T1000 (cell line): ENCODE data around the gene ASXL1.
"Not testable (repeated sequence)": the region's sequence is repeated elsewhere in the genome, so short reads cannot be mapped to it uniquely, and the experiment has no call there.

Source experiments
- DNase-seq: peaks from one replicate; lab custom pipeline; 2025; ENCODE audit warnings: mixed read lengths; lab: John Stamatoyannopoulos, UW

ASXL1 gene

DNA sequence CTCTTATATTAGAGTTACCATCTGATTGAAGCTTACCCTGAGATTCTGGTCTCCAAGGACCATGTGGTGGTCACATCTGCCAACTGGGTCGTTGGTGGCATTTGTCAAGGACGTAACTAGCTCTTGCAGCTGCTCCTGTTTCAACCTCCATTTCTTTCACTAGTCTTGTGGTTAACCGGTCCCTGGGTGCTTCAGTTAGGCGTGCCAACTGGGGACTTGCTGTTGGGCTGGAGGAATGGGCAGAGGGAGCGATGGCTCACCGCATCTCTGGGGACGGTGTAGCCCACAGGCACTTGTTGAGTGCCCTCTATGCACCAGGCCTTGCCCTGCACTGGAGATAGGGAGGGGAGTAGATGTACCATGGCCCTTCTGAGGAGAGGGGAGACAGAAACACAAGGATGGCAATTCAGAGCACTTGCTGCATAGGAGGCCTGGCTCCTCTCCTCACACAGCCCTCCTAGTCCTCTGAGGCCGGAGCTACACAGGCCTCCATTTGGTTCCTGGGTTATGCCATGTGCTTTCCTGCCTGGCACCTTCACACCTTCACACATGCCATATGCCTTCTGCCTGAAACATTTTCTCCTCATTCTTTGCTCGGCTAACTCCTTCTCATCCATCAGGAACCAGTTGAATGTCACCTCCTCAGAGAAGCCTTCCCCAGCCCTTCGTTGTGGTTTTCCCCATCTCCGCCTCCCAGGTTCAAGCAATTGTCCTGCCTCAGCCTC is 20.0 kb upstream of the ASXL1 start:
- no peak for DNase-seq

DNA sequence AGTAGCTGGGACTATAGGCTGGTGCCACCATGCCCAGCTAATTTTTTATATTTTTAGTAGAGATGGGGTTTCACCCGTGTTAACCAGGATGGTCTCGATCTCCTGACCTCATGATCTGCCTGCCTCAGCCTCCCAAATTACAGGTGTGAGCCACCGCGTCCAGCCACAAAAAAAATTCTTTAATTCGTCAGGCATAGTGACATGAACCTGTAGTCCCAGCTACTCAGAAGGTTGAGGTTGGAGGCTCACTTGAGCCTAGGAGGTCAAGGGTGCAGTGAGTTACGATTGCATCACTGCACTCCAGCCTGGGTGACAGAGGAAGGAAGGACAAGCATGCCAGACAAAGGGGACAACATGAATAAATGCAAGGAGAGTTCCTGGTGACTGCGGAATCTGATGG is 19.5 kb upstream of the ASXL1 start:
- DNase-seq: no peak

- DNase-seq: no peak
Measured at GRCh38 chr20:32339116-32339515, 19.0 kb upstream of the ASXL1 start.

GRCh38 chr20:32341053-32341452 is 17.1 kb upstream of the ASXL1 start:
- not testable (repeated sequence) for DNase-seq

GRCh38 chr20:32343439-32343838 is 14.7 kb upstream of the ASXL1 start:
- DNase-seq: peak; percentile 9

DNA sequence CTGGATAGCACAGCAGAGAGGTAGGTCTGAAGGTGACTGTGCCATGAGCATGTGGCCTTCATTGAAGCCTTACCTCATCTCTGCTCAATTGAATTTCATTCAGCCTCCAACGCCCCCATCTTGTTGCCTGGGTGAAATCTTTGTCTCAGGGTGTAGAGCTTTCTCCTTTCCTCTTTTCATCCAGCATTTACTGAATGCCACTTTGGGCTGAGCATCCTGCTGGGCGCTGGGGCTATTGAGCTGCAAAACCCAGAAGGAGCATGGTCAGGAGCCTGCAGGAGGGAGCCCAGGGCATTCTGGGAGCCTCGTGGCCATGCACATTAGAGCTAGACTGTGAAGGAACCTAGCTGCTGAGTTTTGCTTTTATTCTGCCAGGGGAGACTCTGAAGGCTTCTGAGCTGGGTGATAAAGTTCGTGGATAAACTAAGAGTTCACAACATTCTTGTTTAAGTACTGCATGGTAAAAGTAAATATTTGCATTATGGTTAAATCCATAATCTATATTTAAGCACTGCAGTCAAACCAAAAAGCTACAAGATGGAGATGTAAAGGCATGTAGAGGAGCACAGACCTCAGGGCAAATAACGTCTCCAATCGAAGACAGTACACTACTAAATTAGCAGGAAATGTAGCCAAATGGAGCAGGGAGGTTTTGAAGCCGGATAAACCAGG is 13.2 kb upstream of the ASXL1 start:
- no peak for DNase-seq

DNA sequence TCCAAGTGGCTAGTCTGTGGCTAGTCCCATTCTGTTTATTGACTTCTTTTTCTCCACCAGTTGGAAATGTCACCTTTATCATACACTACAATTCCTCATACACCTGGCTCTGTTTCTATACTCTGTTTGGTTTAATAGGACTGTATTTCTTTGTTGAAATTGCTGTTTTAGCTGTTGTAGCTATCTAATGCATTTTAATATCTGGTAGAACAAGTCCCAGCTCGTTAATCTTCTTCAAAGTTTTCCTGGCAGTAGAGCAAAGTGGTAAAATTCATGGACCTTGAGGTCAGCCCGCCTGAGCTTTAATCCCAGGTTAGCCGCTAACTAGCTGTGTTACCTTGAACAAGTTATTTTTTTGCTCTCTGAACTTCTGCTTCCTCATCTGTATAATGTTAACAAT is 9.9 kb upstream of the ASXL1 start:
- DNase-seq: no peak

- DNase-seq: no peak
Measured at GRCh38 chr20:32350421-32350820, 7.7 kb upstream of the ASXL1 start.

DNA sequence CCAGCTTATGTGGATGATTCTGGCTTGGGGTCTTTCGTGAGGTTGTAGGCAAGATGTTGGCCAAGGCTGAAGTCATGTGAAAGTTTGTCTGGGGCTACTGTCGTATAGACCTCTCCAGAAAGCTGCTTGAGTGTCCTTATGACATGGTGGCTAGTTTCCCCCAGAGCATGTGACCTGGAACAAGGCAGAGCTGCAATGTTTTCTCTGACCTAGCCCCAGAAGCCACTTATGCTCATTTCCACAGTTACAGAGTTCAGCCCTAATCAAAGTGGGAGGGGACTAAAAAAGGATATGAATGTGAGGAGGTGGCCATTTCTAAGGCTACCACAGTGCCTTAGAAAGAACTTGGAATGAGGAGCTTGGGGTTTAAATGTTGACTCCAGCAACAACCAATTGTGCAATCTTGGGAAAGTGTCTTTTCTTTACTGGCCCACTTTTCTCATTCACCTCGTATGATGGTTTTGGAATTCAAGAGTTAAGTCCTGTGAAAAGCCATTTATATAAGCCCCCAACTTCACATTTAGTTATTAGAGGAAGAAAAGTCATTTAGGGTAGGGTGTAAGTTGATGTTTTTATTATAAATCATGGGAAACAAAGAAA is 5.9 kb upstream of the ASXL1 start:
- no peak for DNase-seq

DNA sequence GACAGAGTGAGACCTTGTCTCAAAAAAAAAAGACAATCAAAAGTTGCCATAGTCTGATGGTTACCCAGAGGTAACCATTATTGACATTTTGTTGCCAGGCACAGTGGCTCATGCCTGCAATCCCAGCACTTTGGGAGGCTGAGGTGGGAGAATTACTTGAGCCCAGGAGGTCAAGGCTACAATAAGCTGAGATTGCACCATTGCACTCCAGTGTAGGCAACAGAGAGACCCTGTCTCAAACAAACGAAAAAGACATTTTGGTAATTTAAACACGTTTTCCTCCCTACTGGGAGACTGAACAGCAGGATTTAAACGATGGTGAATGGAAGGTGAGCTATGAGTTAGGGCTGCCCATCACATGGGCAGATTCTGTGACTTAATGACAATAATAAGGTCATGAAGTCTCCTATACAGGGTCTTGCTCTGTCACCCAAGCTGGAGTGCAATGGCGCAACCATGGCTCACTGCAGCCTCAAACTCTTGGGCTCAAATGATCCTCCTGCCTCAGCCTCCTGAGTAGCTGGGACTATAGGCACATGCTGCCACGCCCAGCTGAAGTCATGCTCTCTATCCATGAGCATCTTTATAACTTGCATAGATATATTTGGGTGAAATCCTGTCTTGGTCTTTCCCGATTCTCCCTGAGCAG is 4.2 kb upstream of the ASXL1 start:
- no peak for DNase-seq

DNA sequence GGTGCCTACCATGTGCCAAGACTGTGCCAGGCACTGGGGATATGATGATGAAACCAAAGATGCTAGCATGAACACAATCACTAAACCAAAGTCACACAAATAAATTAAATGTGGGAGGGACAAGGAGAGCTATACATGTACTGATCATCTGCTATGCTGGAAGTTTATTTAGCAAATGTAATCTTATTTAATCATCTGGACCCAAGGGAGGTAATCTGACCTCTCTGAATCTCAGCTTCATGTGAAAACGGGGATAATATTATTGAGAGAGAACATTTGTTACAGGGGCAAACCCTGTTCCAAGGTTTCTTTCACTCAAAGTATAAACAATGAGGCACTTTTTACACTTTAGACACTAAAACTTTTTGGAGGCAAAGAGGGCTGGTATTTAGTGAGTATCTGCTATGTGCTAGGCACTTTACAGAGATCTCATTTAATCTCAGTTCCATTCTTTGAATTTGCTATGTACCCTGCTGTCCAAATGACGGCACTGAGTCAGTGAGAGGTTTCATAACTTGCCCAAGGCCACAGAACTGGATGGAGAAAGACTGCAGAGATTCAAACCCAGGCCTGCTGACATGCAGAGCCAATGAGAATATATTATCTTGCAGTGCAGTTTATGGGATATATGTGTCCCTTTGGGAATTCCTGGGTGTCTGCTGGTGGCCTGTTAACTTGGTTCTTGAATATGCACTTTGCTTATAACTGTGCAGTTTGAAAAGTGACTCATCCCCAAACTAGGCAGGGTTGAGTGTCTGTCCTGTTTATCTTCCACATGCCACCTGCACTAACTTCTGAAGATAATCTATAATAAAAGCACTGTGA is 3.3 kb upstream of the ASXL1 start:
- DNase-seq: peak; percentile 66

DNA sequence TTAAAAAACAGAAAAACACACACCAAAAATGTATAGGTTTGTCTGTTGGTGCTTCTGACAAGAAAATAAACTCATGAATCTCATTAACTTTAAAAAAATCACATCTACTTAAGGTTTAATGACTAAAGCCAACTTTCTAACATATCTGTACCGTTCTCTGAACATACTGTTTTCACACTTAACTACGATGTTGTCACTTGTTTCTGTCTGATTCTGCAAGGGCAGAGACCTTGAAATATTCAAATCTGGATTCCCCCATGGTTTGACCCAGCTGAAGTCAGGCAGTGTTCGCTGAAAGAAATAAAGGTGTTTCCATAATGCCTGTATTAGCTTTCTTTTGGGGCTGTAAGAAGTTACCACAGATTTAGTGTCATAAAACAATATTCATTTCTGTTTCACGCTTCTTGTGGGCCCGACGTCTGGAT is 2.7 kb upstream of the ASXL1 start:
- DNase-seq: no peak

DNA sequence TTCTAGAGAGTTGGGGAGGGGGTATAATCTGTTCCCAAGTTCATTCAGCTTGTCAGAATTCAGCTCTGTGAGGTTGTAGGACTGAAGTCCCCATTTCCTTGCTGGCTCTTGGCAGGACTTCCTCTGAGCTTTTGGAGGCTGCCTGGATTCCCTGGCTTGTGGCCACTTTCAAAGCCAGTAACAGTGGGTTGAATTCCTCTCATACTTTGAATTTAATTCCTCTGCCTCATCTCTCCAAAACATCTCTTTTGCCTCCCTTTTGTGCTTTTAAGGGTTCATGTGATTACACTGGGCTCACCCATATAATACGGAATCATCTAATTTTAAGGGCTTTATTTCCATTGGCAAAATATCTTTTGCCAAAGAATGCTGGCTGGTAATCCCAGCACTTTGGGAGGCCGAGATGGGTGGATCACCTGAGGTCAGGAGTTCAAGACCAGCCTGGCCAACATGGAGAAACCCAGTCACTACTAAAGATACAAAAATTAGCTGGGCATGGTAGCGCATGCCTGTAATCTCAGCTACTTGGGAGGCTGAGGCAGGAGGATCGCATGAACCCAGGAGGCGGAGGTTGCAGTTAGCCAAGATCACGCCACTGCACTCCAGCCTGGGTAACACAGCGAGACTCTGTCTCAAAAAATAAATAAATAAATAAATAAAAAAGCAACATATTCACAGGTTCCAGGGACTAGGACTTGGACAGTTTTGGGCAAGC is 2.1 kb upstream of the ASXL1 start:
- DNase-seq: not testable (repeated sequence)

DNA sequence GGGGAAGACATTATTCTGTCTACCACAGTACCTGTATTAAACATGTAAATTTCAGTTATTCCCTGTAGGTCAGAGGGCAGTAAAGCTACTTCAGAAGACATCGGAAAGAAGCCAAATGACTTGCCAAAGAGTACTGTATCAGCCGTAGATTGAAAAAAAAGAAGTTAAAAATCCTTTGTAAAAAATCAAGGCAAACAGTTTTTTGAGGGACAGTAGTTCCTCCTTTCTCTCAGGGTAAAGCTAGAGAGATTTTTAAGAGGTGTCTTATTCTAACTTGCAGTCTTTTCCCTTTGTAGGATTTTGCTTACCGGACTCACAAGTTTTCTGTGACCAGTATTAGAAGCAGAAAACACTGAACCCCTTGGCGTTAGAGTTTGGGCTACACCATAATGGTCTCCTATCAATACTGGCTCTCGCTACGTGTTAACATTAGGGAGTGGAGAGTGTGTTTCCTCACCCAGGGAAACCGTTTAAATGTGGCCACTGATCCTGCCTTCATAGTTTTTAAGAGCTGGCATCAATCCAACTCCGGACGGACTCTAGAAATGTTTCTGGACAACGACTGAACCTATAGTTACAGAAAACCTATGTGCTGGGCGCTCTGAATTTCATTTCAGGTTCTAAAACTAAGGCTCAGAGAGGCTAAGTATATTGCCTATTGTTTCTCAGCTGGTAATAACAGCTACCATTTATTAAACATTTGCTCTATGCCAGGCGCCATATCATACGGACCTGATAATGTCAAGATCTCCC is 1.3 kb upstream of the ASXL1 start:
- no peak for DNase-seq

DNA sequence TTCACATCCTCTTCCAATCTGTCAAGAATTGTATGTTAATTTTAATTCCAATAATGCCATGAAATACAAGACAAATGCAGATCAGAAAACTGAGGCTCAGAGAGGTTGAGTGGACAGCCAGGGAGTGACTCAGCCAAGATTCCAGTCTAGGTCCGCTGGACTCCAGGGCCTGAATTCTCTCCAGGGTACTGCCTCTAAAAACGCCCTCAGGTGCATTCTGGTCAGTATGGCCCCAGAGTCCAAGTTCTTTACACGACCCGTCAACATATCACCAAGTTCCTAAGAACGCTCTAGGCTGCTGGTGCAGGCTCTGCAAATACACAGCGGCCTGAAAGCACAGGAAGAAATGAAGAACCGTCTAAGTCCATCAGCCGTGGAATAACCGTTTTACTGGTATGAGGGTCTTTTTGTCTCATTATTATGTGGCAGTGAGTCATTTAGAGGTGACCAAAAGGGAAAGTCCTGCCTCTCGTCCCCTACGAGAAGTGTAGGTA is 709 bp upstream of the ASXL1 start:
- no peak for DNase-seq

- DNase-seq: no peak
Measured at GRCh38 chr20:32358632-32358882, 426 bp downstream of the ASXL1 start.

DNA sequence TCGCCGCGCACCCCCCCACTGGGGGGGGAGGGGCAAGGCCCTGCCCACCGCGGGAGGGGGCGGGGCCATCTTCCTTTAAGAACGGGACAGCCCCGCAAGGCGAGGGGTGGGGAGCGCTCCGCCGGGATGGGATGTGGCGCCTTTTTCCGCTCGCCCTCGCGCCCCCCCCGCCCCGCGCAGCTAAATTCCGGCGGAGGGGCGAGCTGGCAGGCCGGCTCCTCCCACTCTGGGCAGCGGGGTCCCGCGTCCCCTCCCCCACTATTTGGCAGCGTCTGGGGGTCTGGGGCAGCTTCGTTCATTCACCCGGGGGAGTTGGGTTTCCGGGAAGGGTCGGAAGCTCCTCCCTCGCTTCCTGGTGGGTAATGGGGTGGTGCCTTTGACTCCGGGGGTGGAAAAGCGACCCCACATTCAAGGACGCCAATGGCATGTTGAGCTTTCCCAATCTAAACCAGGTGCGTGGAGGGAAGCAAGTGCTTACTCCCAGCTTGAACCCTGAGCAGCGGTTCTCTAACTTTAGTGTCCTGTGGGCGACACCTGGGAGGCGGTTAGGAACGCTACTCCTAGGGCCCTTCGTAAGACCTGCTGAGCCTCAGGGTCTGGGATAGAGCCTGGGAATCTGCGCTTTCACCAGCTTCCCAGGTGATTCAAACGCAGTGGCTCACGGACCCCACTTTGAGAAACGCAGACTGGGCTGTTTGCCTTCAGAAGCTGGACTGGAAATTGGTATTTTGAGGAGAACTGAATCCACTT is 927 bp downstream of the ASXL1 start:
- peak; percentile 44 for DNase-seq

DNA sequence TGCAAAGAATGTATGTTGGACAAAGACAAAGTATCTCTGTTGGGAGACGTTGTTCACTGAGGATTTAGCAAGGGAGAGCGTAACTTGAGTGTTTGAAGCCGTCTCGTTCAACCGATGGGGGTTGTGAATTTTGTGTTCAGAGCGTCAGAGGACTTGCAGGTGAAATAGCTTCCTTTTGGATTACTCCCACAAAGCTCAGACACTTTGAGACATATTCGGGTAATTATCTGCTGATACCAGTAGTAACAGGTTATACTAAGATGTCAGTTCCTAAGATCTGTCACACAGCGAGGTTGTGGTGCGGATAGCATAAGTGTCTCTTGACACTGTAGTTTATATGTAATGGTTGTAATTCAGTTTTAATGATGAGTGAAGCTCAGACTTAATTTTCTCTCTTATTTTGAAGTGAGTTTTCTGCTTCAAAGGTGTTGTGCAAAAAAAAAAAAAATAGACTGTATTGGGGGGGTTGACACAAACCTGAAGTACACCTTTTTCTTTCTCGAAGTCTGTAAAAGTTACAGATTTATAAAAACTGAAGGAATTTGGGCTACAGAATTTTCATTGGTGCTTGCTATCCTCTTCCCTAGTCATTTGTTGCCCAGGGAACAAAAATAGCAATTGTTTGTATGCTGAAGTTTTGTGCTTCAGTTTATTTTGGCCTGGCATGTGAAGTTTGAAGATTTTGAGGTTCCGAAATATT is 1.7 kb downstream of the ASXL1 start:
- DNase-seq: no peak

GRCh38 chr20:32360333-32360634 is 2.2 kb downstream of the ASXL1 start:
- no peak for DNase-seq
